HL-60/S4 (cell line): ENCODE results near the gene ADGRG2.
"Not testable (repeated sequence)": the region's sequence is repeated elsewhere in the genome, so short reads cannot be mapped to it uniquely, and the experiment has no call there.

ENCODE experiments used
- in situ Hi-C: fragments of 300-500 bp; cut with MboI; formaldehyde crosslinking; loops from 2 replicates; pipeline ENCODE4 v1.14.3; 2022; ENCODE audit warnings: low sequenced_read_pairs

Gene ADGRG2

DNA sequence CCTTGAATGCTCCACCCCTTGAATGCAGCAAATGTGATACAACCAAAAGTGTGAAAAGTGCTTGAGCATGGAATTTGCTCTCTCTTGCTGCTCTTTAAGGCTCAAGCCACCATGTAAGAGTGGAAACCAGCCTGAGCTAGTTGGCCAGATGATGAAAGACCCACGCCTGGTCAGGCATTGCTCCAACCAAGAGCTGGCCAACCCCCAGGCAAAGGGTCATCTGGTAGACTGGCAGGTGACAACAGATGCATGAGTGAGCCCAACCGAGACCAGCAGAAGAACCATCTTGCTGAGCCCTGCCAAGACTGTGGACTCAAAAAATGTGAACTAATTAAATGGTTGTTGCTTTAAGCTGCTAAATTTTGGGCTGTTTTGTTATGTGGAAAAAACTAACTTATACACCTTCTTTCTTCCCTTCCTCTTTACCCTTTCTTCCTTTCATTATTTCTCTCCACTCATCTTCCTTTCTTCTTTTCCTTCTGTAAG is 32.7 kb downstream of the ADGRG2 start:
- in situ Hi-C loops: no loop called here

DNA sequence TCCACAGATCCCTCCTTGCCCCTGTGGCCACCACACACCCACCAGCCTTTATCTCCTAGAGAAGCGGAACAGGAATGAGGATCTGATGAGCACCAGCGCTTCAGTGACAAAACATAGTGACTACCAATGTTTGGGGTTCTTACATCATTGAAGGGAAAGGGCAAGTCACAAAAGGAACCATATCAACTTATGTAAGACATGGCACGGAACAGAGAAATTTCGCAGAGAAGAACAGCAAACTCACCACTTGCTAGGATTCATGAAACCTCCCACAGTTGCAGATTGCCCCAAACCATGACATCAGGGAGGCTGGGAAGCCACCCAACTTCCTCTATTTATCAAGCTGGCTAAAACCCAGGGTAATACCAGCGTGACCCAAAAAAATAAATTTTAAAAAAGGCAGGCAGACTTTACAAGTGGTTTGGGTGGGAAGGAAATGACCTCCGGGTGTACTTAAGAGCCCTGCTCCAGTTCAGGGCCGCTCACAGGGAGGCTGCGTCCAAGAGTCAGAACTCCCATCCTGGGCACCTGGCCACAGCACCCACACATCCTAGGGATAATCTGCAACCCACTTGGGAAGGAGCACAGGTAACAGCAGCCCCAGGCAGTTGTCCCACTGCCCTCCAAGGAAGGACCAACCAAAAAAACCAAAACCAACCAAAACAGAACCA is 36.0 kb downstream of the ADGRG2 start:
- in situ Hi-C loops: no loop called here

DNA sequence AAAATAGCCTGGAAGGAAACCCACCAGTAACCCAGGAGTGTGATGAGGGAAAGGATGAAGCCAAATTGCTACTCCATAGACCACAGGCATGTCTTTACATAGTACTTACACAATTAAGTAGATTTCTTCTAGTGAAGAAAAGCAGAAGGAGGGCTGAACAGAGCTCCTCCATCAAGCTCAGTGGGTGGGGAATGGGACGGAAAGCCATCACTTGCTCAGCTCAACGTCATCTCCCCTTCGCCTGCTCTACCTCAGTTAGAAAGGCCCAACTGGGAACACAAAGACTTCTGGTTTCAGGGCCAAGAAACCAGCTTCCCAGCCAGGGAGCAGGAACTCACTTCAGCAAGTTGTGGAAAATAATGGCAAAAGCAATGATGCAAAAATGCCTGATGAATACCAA is 36.6 kb downstream of the ADGRG2 start:
- in situ Hi-C loops: no loop called here

DNA sequence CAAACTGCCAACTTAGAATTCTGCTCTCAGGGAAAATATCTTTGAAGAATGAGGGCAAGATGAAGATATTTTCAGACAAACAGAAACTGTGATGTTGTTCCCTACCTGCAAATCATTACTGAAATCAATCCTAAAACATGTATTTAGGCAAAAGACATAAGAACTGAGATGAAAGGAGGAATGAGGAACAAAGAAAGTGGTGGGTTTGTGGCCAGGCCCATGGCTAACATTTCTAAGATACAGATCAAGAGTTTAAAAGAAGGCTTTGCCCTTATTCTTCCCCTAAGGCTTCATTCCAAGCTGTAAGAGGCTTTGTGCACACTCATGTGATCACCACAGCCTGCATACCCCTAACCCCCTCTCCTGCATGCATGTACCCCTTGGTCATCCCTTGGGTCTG is 46.5 kb downstream of the ADGRG2 start:
- in situ Hi-C loops: no loop called here

DNA sequence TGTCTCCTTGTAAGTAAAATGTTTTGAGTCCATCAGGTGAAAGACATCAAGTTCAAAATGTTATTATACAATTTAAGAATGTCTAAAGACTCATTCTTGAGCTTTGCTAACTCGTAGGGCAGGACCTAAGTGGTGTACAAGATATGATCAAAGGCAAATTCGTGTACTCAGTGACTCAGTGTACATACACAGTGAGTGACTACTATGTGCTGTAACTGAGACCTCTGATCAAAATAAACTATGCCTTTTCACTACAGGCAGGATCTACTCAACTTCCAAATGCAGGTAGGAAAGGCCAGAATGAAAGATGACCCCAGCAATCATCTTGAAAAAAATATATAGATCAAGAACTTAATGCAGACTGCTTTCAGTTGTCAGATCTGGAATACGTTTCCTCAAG is 49.9 kb downstream of the ADGRG2 start:
- in situ Hi-C loops: no loop called here

DNA sequence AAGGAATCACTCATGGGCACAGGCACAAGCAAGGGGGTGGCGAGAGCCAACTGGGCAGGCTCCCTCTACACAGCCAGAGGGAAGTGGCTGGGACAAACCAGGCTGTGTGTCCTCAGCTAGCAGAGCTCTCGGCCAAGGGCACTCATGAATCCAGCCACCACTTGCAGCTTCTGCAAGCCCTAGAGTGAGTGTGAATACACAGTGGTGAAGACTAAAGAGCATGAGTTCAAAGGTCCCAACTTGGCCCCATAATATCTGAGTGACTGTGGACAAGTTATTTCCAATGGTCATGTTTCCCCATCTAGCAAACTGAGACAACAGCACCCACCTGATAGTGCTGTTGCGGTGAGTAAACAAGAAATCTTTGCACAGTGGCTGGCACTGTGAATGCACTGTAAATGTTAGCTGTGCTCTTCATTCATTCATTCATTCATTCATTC is 51.7 kb downstream of the ADGRG2 start:
- in situ Hi-C loops: no loop called here

DNA sequence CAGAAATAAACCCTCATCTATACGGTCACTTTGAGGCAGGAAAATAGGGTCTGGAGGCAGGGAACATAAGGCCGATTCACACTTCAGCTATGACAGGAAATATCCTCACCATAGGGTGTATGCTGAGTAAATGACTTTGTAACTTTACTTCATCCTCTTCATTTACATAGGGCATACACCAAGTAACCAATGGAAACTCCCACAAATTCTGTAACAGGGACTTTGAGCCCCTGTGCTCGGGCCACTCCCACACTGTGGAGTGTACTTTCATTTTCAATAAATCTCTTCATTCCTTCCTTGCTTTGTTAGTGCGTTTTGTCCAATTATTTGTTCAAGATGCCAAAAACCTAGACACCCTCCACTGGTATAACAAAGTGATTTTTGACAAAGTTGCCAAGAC is 55.3 kb downstream of the ADGRG2 start:
- in situ Hi-C loops: not testable (repeated sequence)

DNA sequence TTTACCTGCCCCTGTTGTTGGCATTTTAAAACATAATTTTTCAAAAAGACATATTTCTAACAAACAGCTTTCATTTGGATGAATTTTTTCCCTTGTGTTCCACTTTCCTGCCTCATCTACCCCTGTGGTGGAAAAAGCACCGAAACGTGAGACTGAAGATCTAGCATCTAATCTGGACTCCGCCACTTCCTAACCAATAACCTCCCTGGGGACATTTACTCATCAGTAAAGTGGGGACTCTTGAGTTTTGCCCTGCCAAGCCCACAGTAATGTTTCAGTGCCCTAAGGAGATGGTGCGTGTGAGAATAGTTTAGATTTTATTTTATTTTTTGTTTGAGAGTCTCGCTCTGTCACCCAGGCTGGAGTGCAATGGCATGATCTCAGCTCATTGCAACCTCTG is 56.7 kb downstream of the ADGRG2 start:
- in situ Hi-C loops: no loop called here

DNA sequence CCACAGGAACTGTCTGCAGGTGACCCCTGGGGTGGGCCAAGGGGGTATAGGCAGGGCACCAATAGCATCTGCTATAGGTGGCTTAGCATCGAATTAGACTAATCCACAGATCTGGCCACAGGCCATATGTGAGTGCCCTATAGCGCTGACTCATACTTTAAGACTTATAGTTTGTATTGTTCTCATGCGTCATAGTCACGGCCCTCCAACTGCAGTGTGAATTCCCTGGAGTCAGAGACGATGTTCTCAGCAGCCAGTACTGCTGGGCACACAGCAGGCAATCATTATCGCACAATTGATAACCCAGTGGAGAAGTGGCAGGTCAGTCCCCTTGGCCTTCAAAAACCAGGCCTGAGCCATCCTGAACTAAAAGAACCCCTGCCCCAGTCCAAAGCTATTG is 58.1 kb downstream of the ADGRG2 start:
- in situ Hi-C loops: no loop called here

DNA sequence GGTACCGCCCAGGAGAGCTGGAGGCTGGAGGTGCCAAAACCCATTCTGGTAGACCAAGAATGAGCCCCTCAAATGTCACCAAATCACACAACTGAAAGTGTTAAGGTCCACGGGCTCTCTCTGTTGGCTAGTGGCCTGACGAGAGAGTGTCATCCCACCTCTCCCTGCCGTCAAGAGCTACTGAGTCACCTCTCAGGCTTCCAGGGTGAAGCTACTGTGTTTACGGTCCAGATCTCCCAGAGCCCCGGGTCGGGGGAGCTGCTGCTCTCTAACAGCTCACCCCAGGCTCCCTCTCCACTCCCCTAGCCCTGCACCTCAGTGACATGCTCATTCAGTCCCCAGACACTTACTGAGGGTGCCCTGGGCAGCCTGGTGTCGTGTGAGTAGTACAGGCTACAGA is 59.2 kb downstream of the ADGRG2 start:
- in situ Hi-C loops: no loop called here

DNA sequence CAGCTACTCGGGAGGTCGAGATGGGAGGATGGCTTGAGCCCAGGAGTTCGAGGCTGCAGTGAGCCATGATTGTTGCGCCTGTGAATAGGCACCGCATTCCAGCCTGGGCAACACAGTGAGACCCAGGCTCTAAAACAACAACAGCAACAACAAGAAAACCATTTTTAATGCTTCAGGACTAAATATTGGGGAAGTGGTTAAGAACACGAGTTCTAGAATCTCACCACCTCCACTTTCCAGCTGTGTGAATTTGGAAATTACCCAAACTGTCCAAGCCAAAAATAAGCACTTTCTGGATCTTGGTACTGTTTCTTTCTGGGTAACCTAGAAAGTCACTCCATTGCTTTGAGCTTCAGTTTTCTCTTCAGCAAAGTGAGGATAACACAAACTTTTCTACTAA is 63.2 kb downstream of the ADGRG2 start:
- in situ Hi-C loops: no loop called here

DNA sequence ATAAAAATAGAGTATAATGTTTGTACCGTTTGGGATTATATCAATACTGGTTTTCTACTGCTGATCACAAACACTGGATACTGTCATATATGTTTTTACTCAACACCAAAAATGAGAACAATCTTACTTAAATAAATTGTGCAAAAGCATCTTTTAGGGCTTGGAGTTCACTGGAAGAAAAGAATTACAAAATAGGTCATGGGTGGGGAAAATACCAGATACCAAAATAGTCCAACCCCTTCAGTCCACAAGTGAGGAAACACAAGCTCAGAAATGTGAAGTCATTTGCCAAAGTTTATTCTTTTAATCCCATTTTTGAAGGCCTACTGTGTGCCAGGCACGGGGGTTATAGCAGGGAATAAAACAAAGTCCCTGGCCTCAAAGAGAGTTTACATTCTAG is 64.4 kb downstream of the ADGRG2 start:
- in situ Hi-C loops: no loop called here

DNA sequence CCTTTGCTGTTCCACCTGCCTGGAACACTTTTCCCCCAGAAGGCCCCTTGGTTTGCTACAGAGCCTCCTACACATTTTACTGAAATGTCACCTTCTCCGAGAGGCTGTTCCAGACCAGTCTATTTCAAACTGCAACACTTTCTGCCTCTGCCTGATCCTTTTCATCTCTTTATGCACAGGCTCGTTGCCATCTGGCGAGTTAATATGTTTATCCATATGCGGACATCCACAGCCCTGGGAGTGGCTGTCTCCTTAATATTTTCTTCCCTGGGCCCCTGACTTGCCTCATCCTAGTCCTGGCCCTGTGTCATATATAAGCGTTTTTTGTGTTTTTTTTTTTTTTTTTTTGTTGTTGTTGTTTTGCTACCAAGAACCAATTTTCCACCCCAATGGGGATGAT is 73.2 kb downstream of the ADGRG2 start:
- in situ Hi-C loops: no loop called here

DNA sequence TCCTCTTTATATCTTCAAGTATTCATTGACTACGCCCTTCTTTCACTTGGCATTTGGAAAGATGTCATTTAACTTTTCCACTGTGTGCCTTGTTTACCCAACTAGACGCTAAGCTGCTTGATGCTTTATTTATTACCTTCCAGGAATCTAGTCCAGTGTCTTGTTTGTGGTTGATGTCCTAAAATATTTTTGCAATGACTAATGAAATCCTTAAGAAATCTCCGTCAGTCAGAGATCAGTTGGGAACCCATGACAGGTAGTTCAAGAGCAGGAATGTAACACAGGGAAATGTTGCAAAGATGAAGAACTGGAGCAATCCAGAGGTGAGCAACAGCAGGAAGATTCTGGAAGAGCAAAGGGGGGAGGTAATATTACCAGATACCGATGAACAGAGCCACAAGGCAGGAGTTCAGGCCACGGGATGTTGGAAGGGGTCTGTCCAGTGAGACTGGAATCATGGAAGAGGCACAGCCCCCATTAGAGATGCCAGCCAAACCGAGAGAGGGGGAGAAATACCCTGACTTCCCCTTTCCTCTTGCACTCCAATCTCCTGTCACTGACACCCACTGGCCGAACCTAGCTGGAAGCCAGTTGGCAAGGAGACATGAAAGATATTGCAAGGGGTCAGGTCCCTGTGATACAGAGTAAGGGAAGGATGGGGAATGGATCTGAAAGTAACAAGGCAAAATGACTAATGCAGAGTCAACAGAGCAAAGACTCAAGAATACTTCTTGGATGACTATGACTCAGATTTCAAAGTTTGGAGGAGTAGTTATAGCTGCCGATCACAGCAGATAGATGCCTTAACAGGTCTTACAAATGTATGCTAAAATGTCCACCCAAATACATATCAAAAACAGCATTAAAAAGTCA is 75.7 kb downstream of the ADGRG2 start:
- in situ Hi-C loops: no loop called here

DNA sequence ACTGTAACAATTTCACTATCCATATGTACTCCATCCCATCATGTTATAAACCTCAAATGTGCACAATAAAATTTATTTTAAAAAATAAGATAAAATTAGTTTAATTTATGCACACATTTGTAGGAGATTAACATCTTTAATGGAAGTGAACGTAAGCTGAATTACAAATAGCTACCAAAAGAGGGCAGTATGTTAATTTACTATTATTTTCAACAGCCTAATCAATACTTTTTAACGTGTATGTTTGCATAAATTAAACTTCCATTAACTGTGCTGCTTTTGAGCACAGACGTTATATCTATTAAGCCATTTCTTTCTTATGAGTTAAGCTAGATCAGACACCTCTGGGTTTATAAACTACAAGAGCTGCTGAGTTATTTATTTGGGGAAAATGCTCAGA is 81.9 kb downstream of the ADGRG2 start:
- in situ Hi-C loops: no loop called here

DNA sequence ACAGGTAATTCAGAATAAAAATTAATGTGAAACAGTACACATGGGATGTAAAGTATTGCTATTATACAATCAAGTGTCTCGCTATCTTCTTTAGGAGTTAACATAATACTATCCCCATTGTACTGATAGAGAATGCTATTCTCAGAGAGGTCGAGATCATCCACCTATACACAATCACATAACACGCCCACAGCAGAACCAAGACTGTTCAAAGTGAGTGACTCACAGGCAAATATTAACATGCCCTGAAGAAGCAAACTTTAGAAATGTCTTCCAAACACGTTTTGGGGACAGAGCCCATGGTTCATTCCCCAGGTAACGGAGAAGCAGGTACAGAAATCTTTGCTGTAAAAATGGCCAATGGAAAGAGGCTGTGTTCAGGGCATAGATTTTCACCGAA is 88.2 kb downstream of the ADGRG2 start:
- in situ Hi-C loops: no loop called here

DNA sequence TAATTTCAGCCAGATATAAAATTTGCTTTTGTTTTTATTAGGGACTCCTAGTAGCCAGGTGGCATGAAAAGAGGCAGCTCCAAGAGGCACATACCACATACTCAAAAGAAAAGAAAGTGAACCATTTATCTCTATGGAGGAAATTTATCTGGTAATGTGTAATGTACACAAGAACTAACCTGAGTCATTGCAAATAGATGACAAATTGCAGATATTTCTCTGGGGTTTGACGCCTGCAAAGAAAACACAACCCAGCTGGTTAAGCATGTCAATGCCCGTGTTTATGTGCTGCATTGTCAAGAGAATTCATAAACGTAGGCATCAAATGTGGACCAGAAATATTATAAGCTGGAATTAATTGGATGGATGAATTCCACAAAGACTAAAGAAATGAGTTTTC is 91.5 kb downstream of the ADGRG2 start:
- in situ Hi-C loops: no loop called here

DNA sequence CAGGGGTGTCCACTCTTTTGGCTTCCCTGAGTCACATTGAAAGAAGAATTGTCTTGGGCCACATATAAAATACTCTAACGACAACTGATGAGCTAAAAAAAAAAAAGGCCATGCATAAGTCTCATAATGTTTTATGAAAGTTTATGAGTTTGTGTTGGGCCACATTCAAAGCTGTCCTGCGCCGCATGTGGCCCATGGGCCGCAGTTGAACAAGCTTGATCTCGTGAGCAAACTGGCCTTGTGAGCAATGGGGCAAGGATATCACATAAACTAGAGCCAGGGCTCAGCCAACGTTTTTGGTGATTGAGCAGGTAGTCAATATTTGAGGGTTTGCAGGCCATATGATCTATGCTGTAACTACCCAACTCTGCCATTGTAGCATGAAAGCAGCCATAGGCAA is 93.7 kb downstream of the ADGRG2 start:
- in situ Hi-C loops: no loop called here

DNA sequence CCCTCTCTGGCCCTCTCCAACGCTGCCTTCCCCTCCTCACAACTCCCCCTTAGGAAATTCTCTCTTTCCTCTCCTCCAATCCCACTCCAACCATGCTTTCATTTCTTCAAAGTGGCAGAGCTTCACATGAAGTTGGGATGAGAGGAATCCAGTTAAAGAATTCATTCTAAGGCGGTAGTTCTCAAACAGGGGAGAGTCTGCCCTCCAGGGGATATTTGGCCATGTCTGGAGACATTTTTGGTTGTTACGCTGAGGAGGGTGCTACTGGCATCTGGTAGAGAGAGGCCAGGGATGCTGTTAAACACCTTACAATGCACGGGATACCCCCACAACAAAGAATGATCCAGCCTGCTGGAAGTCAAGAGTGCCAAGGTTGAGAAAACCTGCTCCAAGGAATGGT is 97.9 kb downstream of the ADGRG2 start:
- in situ Hi-C loops: no loop called here

DNA sequence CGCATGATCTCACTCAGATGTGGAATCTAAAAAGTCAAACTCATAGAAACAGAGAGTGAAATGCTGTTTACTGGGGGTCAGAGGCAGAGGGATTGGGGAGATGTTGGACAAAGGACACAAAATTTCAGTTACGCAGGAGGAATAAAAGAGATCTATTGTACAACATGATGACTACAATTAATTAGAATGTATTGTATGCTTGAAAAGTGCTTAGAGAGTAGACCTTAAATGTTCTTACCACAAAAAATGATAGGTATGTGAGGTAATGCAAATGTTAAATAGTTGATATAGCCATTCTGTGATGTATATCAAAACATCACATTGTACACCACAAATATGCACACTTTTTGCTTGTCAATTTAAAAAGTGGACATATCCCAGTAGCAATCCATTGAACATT is 102.3 kb downstream of the ADGRG2 start:
- in situ Hi-C loops: no loop called here

DNA sequence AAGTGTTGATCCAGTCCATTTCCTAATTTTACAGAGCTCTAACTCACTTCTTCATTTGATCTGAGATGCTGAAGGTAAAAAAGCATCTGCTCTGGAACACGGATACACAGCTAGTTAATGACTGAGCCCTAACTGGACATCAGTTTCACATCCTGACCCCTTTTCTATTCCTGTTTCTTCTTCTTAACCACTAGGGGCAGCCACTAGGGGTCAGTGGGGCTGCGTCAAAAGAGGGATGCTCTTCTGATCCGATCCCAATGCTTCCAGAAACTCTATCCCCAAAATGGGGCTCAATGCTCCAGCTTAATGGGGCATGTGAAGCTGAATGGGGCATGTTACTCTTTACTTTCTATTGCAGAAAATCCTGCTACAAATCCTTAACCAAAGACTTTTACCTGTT is 105.0 kb downstream of the ADGRG2 start:
- in situ Hi-C loops: no loop called here

DNA sequence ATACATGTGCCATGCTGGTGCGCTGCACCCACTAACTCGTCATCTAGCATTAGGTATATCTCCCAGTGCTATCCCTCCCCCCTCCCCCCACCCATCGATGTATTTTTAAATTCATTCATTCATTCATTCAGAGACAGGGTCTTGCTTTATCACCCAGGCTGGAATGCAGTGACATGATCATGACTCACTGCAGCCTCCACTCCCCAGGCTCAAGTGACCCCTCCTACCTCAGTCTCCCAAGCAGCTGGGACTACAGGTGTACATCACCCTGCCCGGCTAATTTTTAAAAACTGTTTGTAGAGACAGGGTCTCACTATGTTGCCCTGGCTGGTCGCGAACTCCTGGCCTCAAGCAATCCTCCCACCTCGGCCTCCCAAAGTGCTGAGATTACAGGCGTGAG is 105.7 kb downstream of the ADGRG2 start:
- in situ Hi-C loops: not testable (repeated sequence)
